Measurements from ENCODE around the gene LAX1. TPM values are rescaled to one million over a fixed set of nuclear protein-coding genes. Genes with fewer than 3 reads are reported as not detected.

The LAX1 gene
- total RNA-seq, 1 donor from 2014 or later: not detected

DNA sequence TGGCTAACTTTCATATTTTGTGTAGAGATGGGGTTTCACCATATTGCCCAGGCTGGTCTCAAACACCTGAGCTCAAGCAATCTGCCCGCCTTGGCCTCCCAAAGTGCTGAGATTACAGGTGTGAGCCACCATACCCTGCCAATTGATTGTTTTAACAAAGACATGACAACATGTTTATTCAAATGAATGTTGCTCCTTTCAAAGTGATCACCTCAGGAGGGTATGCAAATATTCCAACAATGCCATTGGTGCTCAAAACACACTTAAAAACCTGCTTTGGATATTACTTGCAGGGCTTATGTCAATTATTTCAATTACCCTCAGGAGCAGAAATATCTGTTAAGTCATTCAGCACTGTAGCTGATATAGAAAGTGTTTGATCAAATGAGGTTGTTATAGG is 7.9 kb downstream of the LAX1 start:
- no peak for DNase-seq (ENCODE audit: low read depth)
- Histone ChIP-seq H3K4me3 (ENCODE audit: low read depth, low read length) (no peak overlapping the region), H3K27me3 (ENCODE audit: control insufficient read depth, insufficient read depth, low read length) (no peaks in the 10 kb centered on the region), H3K36me3 (ENCODE audit: control insufficient read depth, insufficient read depth, low read length) (no peaks in the 10 kb centered on the region)
- TF ChIP-seq, protein P1, sequence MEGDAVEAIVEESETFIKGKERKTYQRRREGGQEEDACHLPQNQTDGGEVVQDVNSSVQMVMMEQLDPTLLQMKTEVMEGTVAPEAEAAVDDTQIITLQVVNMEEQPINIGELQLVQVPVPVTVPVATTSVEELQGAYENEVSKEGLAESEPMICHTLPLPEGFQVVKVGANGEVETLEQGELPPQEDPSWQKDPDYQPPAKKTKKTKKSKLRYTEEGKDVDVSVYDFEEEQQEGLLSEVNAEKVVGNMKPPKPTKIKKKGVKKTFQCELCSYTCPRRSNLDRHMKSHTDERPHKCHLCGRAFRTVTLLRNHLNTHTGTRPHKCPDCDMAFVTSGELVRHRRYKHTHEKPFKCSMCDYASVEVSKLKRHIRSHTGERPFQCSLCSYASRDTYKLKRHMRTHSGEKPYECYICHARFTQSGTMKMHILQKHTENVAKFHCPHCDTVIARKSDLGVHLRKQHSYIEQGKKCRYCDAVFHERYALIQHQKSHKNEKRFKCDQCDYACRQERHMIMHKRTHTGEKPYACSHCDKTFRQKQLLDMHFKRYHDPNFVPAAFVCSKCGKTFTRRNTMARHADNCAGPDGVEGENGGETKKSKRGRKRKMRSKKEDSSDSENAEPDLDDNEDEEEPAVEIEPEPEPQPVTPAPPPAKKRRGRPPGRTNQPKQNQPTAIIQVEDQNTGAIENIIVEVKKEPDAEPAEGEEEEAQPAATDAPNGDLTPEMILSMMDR (IDR thresholded peaks at IDR 0.05; ENCODE audit: insufficient read depth, low read length, poor library complexity, severe bottlenecking): no peak

DNA sequence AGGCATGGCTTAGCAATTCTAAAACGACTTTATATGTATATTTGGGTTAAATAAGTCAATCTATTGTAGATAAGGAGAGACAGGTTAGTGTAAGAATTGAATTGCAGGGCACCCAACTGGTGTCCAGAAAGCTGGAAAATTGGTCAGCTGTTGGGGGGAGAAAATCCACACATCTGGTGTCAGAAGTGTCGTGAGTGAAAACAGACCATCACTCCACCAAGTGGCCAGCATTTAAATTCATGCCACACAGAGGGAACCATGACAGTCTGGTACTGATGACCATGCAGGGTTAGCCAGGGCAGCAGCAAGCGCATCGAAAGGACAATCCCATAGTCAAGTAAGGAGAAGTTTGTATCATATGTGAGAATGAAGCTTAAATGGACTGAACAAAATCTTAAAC is 11.7 kb downstream of the LAX1 start:
- no peaks in the 10 kb centered on the region for H3K27me3 ChIP-seq (ENCODE audit: control insufficient read depth, insufficient read depth, low read length)

DNA sequence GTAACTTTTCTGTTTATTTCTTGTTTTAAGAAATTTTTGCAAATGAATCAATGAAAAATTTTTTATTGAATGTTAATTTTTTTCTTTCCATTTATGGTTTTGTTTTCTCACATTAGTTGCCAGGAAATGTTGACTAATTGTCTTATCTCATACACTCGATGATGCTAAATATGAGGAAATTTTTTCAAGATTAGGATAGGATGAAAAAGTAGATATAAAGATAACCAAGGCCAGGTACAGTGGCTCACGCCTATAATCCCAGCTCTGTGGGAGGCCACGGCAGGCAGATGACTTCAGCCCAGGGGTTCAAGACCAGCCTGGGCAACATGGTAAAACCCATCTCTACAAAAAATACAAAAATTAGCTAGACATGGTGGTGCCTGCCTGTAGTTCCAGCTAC is 12.6 kb downstream of the LAX1 start:
- TF ChIP-seq, protein P1 (IDR thresholded peaks at IDR 0.05; ENCODE audit: insufficient read depth, low read length, poor library complexity, severe bottlenecking): no peak

More for the DNA sequence above, 11.7 kb downstream of the LAX1 start:
- no peaks in the 10 kb centered on the region for H3K36me3 ChIP-seq (ENCODE audit: control insufficient read depth, insufficient read depth, low read length)
- TF ChIP-seq, protein P1 (IDR thresholded peaks at IDR 0.05; ENCODE audit: insufficient read depth, low read length, poor library complexity, severe bottlenecking): no peak
- no peak overlapping the region for H3K4me3 ChIP-seq (ENCODE audit: low read depth, low read length)
- DNase-seq (ENCODE audit: low read depth): no peak

DNA sequence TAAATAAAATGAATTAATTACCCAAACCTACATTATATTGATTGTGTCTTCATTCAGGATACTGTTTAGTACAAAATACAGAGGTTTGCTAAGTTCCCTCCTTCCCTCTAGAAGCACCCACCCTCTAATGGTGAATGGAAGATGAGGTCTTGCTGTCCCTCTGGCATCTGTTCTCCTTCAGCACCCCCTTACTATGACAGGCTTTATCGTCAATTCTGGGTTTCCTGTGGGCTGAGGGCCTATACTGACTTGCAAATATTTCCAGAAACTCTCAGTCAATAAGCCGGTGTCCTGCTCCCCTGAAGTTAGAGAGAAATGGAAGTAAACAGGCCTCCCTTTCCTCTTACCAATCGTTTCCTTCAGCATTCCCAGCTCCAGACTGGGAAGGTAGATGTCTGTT is 13.2 kb downstream of the LAX1 start:
- Histone ChIP-seq H3K4me3 (ENCODE audit: low read depth, low read length) (no peak overlapping the region), H3K36me3 (ENCODE audit: control insufficient read depth, insufficient read depth, low read length) (no peaks in the 10 kb centered on the region), H3K27me3 (ENCODE audit: control insufficient read depth, insufficient read depth, low read length) (no peaks in the 10 kb centered on the region)
- TF ChIP-seq, protein P1 (IDR thresholded peaks at IDR 0.05; ENCODE audit: insufficient read depth, low read length, poor library complexity, severe bottlenecking): no peak
- DNase-seq (ENCODE audit: low read depth): no peak

More for the DNA sequence above, 12.6 kb downstream of the LAX1 start:
- no peak overlapping the region for H3K4me3 ChIP-seq (ENCODE audit: low read depth, low read length)
- H3K36me3 ChIP-seq (ENCODE audit: control insufficient read depth, insufficient read depth, low read length): no peaks in the 10 kb centered on the region
- no peak for DNase-seq (ENCODE audit: low read depth)
- H3K27me3 ChIP-seq (ENCODE audit: control insufficient read depth, insufficient read depth, low read length): no peaks in the 10 kb centered on the region

DNA sequence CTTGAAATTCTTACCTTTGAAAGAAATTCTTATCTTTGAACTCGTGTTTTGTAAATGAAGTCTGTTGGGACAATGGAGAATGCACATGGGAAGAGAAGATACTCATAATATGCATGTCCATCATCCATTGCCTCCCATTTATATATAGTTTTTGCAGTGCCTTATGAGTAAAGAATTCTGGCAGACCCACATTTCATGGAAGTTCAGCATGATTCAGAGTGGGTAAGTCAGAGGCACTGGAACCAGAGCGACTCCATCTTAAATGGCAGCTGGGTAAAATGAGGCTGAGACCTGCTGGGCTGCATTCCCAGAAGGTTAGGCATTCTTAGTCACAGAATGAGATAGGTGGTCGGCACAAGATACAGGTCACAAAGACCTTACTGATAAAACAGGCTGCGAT is 13.8 kb downstream of the LAX1 start:
- Histone ChIP-seq H3K36me3 (ENCODE audit: control insufficient read depth, insufficient read depth, low read length) (no peaks in the 10 kb centered on the region), H3K27me3 (ENCODE audit: control insufficient read depth, insufficient read depth, low read length) (no peaks in the 10 kb centered on the region), H3K4me3 (ENCODE audit: low read depth, low read length) (no peak overlapping the region)
- no peak for DNase-seq (ENCODE audit: low read depth)
- TF ChIP-seq, protein P1 (IDR thresholded peaks at IDR 0.05; ENCODE audit: insufficient read depth, low read length, poor library complexity, severe bottlenecking): no peak

DNA sequence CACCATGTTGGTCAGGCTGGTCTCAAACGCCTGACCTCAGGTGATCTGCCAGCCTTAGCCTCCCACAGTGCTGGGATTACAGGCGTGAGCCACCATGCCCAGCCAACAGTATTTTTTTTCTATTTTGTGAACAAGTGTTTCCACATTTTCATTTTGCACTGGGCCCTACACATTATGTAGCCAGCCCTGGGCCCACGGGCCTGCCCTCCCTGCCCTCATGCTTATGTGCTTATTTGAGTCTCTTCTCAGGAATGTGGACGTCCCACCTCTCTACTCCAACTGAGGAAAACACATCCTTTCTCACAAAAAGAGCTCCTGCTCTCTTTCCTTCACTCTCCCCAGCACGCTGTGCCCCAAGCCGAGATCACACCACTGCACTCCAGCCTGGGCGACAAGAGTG is 17.0 kb downstream of the LAX1 start:
- TF ChIP-seq, protein P1 (IDR thresholded peaks at IDR 0.05; ENCODE audit: insufficient read depth, low read length, poor library complexity, severe bottlenecking): no peak
- Histone ChIP-seq H3K27me3 (ENCODE audit: control insufficient read depth, insufficient read depth, low read length) (no peaks in the 10 kb centered on the region), H3K4me3 (ENCODE audit: low read depth, low read length) (no peak overlapping the region), H3K36me3 (ENCODE audit: control insufficient read depth, insufficient read depth, low read length) (no peaks in the 10 kb centered on the region)
- DNase-seq (ENCODE audit: low read depth): no peak
